ENCODE results near the gene PHACTR1.

PHACTR1 gene

GRCh38 chr6:13234130-13234529, 517.6 kb downstream of the PHACTR1 start:
- no peak for DNase-seq (ENCODE audit: low read depth)
- H3K4me3 ChIP-seq (ENCODE audit: low read depth, low read length), result no peak overlapping the region
- TF ChIP-seq CTCF (IDR thresholded peaks at IDR 0.05; ENCODE audit: insufficient read depth, low read depth, low read length, missing control alignments), result no peak

DNA sequence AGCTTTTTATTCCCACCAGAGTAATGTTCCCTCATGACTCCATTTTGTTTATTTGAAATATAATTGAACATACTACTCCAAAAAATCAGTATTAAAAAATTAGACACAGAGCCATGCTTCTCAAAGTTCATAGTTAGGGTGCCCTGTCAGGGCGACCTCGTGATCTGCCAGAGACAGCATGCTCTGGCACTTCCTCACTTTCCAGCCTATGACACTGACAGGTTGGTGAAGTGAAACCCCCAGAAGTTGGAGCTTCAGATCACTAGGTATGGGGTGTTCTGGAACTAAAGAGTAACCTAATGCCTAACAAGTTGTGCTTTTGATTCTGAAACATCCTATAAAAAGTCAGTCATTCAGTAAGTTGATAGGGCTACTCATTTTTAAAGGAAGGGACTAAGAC, 518.8 kb downstream of the PHACTR1 start:
- H3K4me3 ChIP-seq (ENCODE audit: low read depth, low read length), result no peak overlapping the region
- DNase-seq (ENCODE audit: low read depth), result no peak
- TF ChIP-seq CTCF (IDR thresholded peaks at IDR 0.05; ENCODE audit: insufficient read depth, low read depth, low read length, missing control alignments), result no peak

DNA sequence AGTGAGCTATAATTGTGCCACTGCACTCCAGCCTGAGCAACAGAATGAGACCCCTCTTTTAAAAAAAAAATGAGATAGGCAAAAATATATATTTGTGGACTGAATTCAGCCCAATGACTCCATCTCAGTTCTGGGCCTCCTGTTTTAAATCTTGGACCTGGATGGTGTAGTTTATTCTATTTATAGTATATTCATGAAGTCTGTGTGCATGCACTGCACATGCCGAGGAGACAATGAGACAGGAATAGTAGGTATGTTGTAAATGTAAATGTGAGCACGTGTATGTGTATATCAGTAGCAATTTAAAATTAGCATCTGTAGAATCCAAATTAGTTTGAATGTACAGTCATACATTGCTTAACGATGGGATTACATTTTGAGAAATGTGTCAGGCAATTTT, 520.8 kb downstream of the PHACTR1 start:
- no peak overlapping the region for H3K4me3 ChIP-seq (ENCODE audit: low read depth, low read length)
- TF ChIP-seq CTCF (IDR thresholded peaks at IDR 0.05; ENCODE audit: insufficient read depth, low read depth, low read length, missing control alignments), result no peak
- no peak for DNase-seq (ENCODE audit: low read depth)

DNA sequence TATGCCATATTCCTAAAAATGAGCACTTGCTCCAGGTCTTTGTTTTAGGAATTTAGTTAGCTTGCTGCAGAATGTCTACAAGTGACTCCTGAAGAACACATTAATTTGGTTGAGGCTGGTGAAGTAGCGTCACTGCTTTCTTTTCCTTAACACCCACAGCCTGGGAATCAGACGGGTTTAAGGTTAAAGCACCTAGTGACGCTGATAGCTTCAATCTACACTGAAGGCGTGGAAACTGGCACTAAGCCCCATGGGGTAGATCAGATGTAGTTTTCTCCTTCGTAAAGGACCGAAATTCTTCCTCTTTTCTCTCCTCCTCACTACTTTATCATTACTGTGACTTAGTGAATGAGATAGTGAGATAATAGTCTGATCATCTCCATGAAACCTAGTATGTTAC, 521.5 kb downstream of the PHACTR1 start:
- TF ChIP-seq CTCF (IDR thresholded peaks at IDR 0.05; ENCODE audit: insufficient read depth, low read depth, low read length, missing control alignments), result no peak
- no peak for DNase-seq (ENCODE audit: low read depth)
- H3K4me3 ChIP-seq (ENCODE audit: low read depth, low read length), result no peak overlapping the region

- DNase-seq (ENCODE audit: low read depth), result no peak
- H3K4me3 ChIP-seq (ENCODE audit: low read depth, low read length), result no peak overlapping the region
- no peak for TF ChIP-seq CTCF (IDR thresholded peaks at IDR 0.05; ENCODE audit: insufficient read depth, low read depth, low read length, missing control alignments)
Measured at GRCh38 chr6:13238640-13239216, 522.2 kb downstream of the PHACTR1 start.

- no peak for DNase-seq (ENCODE audit: low read depth)
- no peak for TF ChIP-seq CTCF (IDR thresholded peaks at IDR 0.05; ENCODE audit: insufficient read depth, low read depth, low read length, missing control alignments)
- H3K4me3 ChIP-seq (ENCODE audit: low read depth, low read length), result no peak overlapping the region
Measured at GRCh38 chr6:13239530-13240455, 523.2 kb downstream of the PHACTR1 start.

Data from GM12865 (cell line).